Keratinocyte (primary cell): ENCODE measurements around the gene PAPPA. TPM values are rescaled to one million over a fixed set of nuclear protein-coding genes. Genes with fewer than 3 reads are reported as not detected.

ENCODE experiments used
- DNase-seq: peaks from one replicate; pipeline ENCODE4 v3.0.0-alpha.2; 2011; ENCODE audit warnings: low read depth, missing footprints, low spot score
- FAIRE-seq: peaks from 2 replicates; lab custom pipeline; 2011; peaks lifted over from hg19 to GRCh38; lab: Jason Lieb, UNC
- H2AFZ ChIP-seq: 2 replicates; pipeline ENCODE4 v1.6.0; 2012; ENCODE audit warnings: low read length, control low read depth, inconsistent platforms; ENCODE audit not compliant: control insufficient read depth
- H3K27ac ChIP-seq: 2 replicates; pipeline ENCODE4 v1.5.1; 2011; ENCODE audit warnings: low read length; ENCODE audit not compliant: control insufficient read depth, insufficient read depth
- H3K27me3 ChIP-seq: 3 replicates; pipeline ENCODE4 v1.6.0; 2011; ENCODE audit warnings: low read length; ENCODE audit not compliant: control insufficient read depth, insufficient read depth; ENCODE audit errors: extremely low read depth
- H3K36me3 ChIP-seq, 2 experiments: 2 replicates in 1 of 2; 3 replicates in 1 of 2; pipeline ENCODE4 v1.5.1; 2011; ENCODE audit warnings: low read length in 2 of 2, mild to moderate bottlenecking in 1 of 2; ENCODE audit not compliant: control insufficient read depth in 2 of 2, insufficient read depth in 2 of 2; ENCODE audit errors: extremely low read depth in 1 of 2
- H3K4me1 ChIP-seq: 3 replicates; pipeline ENCODE4 v1.5.1; 2011; ENCODE audit warnings: low read length; ENCODE audit not compliant: control insufficient read depth, insufficient read depth; ENCODE audit errors: extremely low read depth
- H3K4me2 ChIP-seq: 3 replicates; pipeline ENCODE4 v1.6.0; 2011; ENCODE audit warnings: low read depth, low read length; ENCODE audit not compliant: control insufficient read depth, insufficient read depth; ENCODE audit errors: extremely low read depth
- H3K4me3 ChIP-seq, 3 experiments: fragments of 200-600 bp in 1 of 3; sonication (generic) in 1 of 3; 2 replicates in 2 of 3; 3 replicates in 1 of 3; pipeline ENCODE4 v1.5.1; 2011 to 2016; ENCODE audit warnings: low read length in 3 of 3, mild to moderate bottlenecking in 3 of 3, control low read depth in 2 of 3, inconsistent platforms in 1 of 3, low read depth in 1 of 3, mixed read lengths in 1 of 3, mixed run types in 1 of 3, moderate library complexity in 1 of 3; ENCODE audit not compliant: control insufficient read depth in 2 of 3, insufficient read depth in 2 of 3; ENCODE audit errors: extremely low read depth in 1 of 3
- H3K79me2 ChIP-seq: 2 replicates; pipeline ENCODE4 v1.6.0; 2012; ENCODE audit warnings: low read length; ENCODE audit not compliant: control insufficient read depth, insufficient read depth
- H3K9ac ChIP-seq: 3 replicates; pipeline ENCODE4 v1.6.0; 2011; ENCODE audit warnings: low read length; ENCODE audit not compliant: control insufficient read depth, insufficient read depth; ENCODE audit errors: extremely low read depth
- H3K9me1 ChIP-seq: 3 replicates; pipeline ENCODE4 v1.6.0; 2011; ENCODE audit warnings: low read length; ENCODE audit not compliant: control insufficient read depth, insufficient read depth; ENCODE audit errors: extremely low read depth
- H3K9me3 ChIP-seq: 2 replicates; pipeline ENCODE4 v1.5.1; 2012; ENCODE audit warnings: low read depth, low read length; ENCODE audit not compliant: control insufficient read depth
- H4K20me1 ChIP-seq: 3 replicates; pipeline ENCODE4 v1.6.0; 2011; ENCODE audit warnings: low read length; ENCODE audit not compliant: control insufficient read depth, insufficient read depth; ENCODE audit errors: extremely low read depth
- EZH2 ChIP-seq: IDR thresholded peaks from one replicate; pipeline ENCODE4 v1.6.1; 2012; ENCODE audit warnings: inconsistent platforms, mild to moderate bottlenecking, low read length, moderate library complexity
- dilution Hi-C: fragments of 300-500 bp; cut with MboI; formaldehyde crosslinking; loops from one replicate; pipeline ENCODE4 v1.7.0; 2020; ENCODE audit warnings: low sequenced_read_pairs; ENCODE audit not compliant: extremely low pct_ligation_motif_present
- polyA plus RNA-seq, 5 experiments: library from polyadenylated mRNA; depleted of rRNA in 3 of 5; stranded (reverse) in 3 of 5; stranded (forward) in 1 of 5; unstranded in 1 of 5; fragments of >200 nt; gene quantifications; 1 replicate in 1 of 5; 2 replicates in 3 of 5; 3 replicates in 1 of 5; pipeline versions ENCODE4 v1.2.1 to v1.2.3, GENCODE V29; 2011 to 2012; ENCODE audit warnings: missing spikeins in 2 of 5, low read depth in 1 of 5, low replicate concordance in 1 of 5
- TF ChIP-seq, protein P1 (sequence below), 3 experiments: IDR thresholded peaks in 1 of 3; conservative IDR thresholded peaks in 1 of 3; optimal IDR thresholded peaks in 1 of 3; 2 replicates in 2 of 3; 3 replicates in 1 of 3; pipeline versions ENCODE3 to v1.5.1; 2011; ENCODE audit warnings: low read length in 3 of 3, mild to moderate bottlenecking in 3 of 3, moderate library complexity in 2 of 3, control low read depth in 1 of 3, inconsistent platforms in 1 of 3; ENCODE audit not compliant: insufficient read depth in 2 of 3; ENCODE audit errors: extremely low read depth in 1 of 3

PAPPA gene
- polyA plus RNA-seq, 1 donor (not counting 4 experiments of a cell fraction or from before 2014, with no cell fraction given): 0.77 TPM

DNA sequence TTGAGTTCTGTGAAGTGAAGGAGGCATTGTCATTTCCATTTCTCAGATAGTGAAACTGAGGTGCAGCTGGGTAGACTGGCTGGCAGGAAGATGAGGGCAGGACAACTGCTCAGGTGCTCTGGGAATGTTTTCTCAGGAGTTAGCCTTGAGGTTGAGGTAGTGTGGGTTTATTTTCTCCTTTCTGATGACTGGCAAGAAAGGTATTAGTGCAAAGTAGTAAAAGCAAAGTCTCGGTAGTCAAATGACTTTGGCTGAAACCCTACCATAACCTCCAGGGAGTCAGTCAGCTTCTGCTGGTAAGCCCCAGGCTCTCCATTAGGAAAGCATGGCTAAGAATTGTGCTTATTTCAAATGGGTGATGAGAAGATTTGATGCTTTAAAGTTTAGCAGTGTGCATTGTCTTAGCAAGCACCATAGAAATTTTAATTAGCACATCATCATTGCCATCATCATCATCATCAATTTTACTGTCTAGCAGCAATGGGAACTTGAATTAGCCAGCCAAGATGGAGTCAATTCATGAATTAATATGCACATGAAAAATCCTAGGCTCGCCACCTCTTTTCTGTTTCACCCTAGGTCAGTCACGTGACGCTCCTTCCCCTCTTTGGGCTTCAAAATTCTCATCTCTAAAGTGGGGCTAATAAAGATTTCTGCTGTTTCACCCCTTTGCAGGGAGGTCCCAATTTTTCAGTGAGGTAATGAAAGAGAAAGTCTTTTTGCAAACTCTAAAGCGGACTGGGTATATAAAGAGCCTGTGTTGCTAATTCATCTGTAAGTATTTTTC lies 10.7 kb upstream of the PAPPA start:
- no peak overlapping the region for H3K4me2 ChIP-seq
- FAIRE-seq: peak; percentile 5
- H3K4me1 ChIP-seq: peaks cover 12% of the 10 kb centered on the region
- H3K36me3 ChIP-seq: no peaks in the 10 kb centered on the region
- no peaks in the 10 kb centered on the region for H3K9me1 ChIP-seq
- H3K4me3 ChIP-seq: no peak overlapping the region
- no peak overlapping the region for H3K9ac ChIP-seq
- H3K27me3 ChIP-seq: no peaks in the 10 kb centered on the region
- dilution Hi-C loops: no loop called here
- H3K9me3 ChIP-seq: no peaks in the 10 kb centered on the region
- TF ChIP-seq, protein P1, sequence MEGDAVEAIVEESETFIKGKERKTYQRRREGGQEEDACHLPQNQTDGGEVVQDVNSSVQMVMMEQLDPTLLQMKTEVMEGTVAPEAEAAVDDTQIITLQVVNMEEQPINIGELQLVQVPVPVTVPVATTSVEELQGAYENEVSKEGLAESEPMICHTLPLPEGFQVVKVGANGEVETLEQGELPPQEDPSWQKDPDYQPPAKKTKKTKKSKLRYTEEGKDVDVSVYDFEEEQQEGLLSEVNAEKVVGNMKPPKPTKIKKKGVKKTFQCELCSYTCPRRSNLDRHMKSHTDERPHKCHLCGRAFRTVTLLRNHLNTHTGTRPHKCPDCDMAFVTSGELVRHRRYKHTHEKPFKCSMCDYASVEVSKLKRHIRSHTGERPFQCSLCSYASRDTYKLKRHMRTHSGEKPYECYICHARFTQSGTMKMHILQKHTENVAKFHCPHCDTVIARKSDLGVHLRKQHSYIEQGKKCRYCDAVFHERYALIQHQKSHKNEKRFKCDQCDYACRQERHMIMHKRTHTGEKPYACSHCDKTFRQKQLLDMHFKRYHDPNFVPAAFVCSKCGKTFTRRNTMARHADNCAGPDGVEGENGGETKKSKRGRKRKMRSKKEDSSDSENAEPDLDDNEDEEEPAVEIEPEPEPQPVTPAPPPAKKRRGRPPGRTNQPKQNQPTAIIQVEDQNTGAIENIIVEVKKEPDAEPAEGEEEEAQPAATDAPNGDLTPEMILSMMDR (optimal IDR thresholded peaks at IDR 0.05 in 1 of 3, IDR thresholded peaks at IDR 0.05 in 1 of 3, conservative IDR thresholded peaks at IDR 0.05 in 1 of 3; ENCODE audit: extremely low read depth in 1 of 3, insufficient read depth in 2 of 3, low read length in 3 of 3): no peak
- no peak for TF ChIP-seq EZH2
- no peak overlapping the region for H3K27ac ChIP-seq
- no peak for DNase-seq
- no peaks in the 10 kb centered on the region for H4K20me1 ChIP-seq
- H2AFZ ChIP-seq: no peak overlapping the region
- no peaks in the 10 kb centered on the region for H3K79me2 ChIP-seq

DNA sequence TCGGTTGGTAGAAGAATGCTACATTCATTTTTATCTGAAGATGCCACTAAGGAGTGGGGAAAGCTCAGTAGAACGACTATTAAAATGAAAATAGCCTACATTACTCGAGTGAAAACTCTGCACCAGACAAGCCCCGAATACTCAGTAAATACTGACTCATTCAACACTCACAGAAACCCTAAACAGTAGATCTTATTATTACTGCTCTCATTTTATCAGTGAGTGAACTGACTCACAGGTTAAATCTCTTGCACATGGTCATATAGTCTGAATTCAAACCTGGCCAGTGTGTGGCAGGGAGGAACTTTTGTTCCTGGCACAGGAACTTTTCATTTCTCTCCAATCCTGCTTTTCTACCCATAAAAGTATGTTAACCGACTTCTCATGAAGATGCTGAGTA lies 9.6 kb upstream of the PAPPA start:
- peak overlapping the region; percentile 36 for H3K27ac ChIP-seq
- H3K79me2 ChIP-seq: no peaks in the 10 kb centered on the region
- TF ChIP-seq, protein P1 (optimal IDR thresholded peaks at IDR 0.05 in 1 of 3, IDR thresholded peaks at IDR 0.05 in 1 of 3, conservative IDR thresholded peaks at IDR 0.05 in 1 of 3; ENCODE audit: extremely low read depth in 1 of 3, insufficient read depth in 2 of 3, low read length in 3 of 3): no peak
- TF ChIP-seq EZH2: no peak
- H2AFZ ChIP-seq: peak overlapping the region; percentile 62
- H3K27me3 ChIP-seq: no peaks in the 10 kb centered on the region
- FAIRE-seq (no peak), DNase-seq (no peak)
- dilution Hi-C loops: no loop called here
- no peak overlapping the region for H3K9ac ChIP-seq
- H3K4me3 ChIP-seq: peak overlapping the region in 1 of 3 experiments; percentile 33
- H4K20me1 ChIP-seq: no peaks in the 10 kb centered on the region
- H3K9me1 ChIP-seq: no peaks in the 10 kb centered on the region
- H3K36me3 ChIP-seq: no peaks in the 10 kb centered on the region
- H3K4me2 ChIP-seq: peak overlapping the region; percentile 63
- H3K9me3 ChIP-seq: no peaks in the 10 kb centered on the region
- H3K4me1 ChIP-seq: peaks cover 12% of the 10 kb centered on the region
